Measurements from ENCODE around the gene LHB.
"Not testable (repeated sequence)": the region's sequence is repeated elsewhere in the genome, so short reads cannot be mapped to it uniquely, and the experiment has no call there.

LHB gene

DNA sequence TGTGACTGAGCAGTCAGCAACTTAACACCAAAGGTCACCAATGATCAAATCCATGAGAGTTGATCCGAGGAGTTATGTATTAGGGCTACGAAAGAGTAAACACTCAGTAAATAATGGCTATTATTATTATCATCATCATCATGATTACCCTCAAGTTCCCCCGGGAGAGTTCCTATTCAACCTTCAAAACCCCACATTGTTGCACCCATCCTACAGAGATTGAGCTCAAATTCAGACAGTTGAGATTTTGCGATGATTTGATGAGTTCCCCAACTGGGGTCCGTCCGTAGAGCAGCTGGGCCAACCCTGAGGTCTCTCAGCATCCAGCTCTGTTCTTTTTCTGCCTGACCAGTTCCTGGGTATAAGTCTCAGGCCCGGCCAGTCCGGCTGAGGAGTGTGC lies 21.2 kb upstream of the LHB start:
- not testable (repeated sequence) for DNase-seq (ENCODE audit: low read depth in 2 of 2)

DNA sequence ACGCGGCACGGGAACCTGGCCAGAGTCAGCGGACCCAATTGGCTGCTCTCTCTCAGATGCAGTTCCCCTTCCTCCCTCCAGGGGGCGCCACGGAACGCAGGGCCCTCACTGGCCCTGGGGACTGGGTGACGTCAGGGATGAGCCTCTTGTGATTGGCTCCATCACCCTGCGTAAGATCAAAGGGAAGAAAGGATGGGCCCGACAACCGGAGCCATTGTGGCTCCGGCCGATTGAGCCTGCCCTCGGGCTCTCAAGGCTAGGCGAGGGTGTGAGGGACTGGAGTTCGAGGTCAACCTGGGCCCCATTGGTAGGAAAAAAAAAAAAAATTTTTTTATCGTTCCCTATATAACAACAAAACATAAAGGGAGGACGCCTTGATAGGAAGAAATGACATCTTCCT lies 19.9 kb upstream of the LHB start, which contains the start of gene CGB1:
TSS of gene CGB1 (minus strand) at position 81 of the 400 bp plus-strand sequence. CDS start 184 bp downstream, outside the sequence.
- not testable (repeated sequence) for DNase-seq (ENCODE audit: low read depth in 2 of 2)

DNA sequence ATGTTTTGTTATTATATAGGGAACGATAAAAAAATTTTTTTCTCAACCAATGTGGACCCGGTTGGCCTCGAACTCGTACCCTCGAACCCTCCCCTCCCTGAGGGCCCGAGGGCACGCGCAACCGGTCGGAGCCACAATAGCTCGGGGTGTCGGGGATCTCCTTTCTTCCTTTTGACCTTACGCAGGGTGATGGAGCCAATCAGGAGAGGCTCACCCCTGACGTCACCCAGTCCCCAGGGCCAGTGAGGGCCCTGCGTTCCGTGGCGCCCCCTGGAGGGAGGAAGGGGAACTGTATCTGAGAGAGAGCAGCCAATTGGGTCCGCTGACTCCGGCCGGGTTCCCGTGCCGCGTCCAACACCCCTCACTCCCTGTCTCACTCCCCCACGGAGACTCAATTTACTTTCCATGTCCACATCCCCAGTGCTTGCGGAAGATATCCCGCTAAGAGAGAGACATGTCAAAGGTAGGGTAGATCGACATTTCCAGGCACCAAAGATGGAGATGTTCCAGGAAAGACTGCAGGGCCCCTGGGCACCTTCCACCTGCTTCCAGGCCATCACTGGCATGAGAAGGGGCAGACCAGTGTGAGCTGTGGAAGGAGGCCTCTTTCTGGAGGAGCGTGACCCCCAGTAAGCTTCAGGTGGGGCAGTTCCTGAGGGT lies 14.9 kb upstream of the LHB start, which contains the start of gene CGB2:
TSS of gene CGB2 (plus strand) at position 249 of the 660 bp plus-strand sequence. CDS start at position 455, 206 bp downstream.
- peak; percentile 28 to 32 for DNase-seq (ENCODE audit: low read depth in 2 of 2)

GRCh38 chr19:49030323-49030722 lies 13.4 kb upstream of the LHB start:
- not testable (repeated sequence) for DNase-seq (ENCODE audit: low read depth in 2 of 2)

GRCh38 chr19:49029749-49030148 lies 12.9 kb upstream of the LHB start:
- not testable (repeated sequence) for DNase-seq (ENCODE audit: low read depth in 2 of 2)

DNA sequence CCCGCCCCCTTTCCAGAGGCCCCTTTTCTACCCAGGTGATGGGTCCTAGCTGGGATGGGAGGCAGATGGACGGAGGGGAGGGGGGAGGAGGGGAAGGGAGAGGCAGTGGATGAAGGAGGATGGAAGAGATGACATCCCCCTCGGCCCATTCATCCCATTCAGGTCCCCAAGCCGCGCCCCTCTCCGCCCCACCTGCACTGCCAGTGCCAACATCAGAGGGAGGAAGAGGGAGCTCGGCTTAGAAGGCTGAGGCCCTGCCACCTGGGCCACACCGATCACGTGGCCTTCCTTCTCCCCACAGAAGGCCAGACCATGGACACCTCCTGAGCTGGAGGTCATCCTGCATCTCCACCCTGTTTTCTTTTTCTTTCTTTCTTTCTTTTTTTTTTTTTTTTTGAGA lies 11.8 kb upstream of the LHB start:
- DNase-seq (ENCODE audit: low read depth in 2 of 2): not testable (repeated sequence)

DNA sequence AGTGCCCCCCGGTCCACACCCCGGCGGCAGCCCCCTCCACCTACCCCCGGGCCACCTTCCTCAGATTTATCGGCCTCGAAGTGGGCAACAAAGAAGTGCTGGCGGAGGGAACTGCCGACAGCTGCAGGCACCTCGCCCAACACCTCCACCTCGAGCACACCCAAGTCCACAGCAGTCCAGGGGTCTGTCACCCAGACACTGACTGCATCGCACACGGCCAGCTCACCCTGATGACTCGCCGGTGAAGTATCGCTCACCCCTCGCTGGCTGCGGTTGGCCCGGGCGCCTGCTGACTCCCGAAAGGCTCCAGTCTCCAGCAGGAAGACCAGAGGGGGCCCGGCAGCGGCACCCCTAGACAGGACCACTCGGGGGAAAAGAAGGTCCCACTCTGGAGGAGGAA lies 8.7 kb upstream of the LHB start:
- DNase-seq (ENCODE audit: low read depth in 2 of 2): not testable (repeated sequence)

DNA sequence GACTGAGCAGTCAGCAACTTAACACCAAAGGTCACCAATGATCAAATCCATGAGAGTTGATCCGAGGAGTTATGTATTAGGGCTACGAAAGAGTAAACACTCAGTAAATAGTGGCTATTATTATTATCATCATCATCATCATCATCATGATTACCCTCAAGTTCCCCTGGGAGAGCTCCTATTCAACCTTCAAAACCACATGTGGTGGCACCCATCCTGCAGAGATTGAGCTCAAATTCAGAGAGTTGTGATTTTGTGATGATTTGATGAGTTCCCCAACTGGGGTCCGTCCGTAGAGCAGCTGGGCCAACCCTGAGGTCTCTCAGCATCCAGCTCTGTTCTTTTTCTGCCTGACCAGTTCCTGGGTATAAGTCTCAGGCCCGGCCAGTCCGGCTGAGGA lies 8.2 kb upstream of the LHB start:
- DNase-seq (ENCODE audit: low read depth in 2 of 2): not testable (repeated sequence)

DNA sequence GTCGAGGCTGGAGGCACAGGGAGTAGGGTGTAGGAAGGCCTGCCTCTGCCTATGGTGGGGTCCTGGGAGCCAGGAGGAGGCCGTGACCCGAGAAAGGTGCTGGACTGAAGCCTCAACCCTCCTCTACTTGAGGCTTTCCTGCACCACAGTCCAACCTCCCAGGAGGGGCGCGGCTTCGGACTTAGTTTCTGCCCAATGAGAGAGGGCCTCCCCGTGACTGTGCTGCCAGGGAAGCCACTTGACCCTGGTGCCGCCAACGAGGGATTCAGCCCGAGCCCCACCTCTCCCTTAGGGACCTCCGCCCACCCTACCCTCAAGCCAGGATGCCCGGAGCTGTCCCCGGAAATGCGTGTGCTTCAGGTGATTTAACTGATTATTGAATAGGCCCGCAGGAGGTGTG lies 7.3 kb upstream of the LHB start, which contains the start of gene CGB3:
TSS of gene CGB3 (minus strand) at position 101 of the 400 bp plus-strand sequence. CDS start 362 bp downstream, outside the sequence.
- DNase-seq (ENCODE audit: low read depth in 2 of 2): not testable (repeated sequence)

- DNase-seq (ENCODE audit: low read depth in 2 of 2): no peak
Measured at GRCh38 chr19:49022116-49022515, 5.2 kb upstream of the LHB start.

GRCh38 chr19:49020931-49021895 lies 4.3 kb upstream of the LHB start:
- DNase-seq (ENCODE audit: low read depth in 2 of 2): no peak

DNA sequence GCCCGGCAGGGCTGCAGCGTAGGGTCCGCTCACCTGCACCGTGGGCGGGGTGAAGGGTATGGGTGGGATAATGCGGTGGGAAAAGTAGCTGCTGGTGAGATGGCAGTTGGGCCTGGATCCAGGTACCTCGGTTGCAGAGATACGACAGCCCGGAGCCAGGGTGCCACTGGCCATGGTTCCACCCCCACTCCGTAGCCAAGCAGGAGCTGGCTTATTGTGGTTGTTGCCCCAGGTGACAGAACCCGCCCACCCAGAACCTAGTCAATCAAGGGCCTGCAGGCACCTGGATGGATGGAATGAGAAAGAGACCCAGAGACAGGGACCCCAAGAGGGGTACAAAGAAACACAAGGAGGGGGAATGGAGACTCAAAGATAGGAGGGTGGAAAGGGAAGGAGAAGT lies 3.5 kb upstream of the LHB start:
- no peak for DNase-seq (ENCODE audit: low read depth in 2 of 2)

DNA sequence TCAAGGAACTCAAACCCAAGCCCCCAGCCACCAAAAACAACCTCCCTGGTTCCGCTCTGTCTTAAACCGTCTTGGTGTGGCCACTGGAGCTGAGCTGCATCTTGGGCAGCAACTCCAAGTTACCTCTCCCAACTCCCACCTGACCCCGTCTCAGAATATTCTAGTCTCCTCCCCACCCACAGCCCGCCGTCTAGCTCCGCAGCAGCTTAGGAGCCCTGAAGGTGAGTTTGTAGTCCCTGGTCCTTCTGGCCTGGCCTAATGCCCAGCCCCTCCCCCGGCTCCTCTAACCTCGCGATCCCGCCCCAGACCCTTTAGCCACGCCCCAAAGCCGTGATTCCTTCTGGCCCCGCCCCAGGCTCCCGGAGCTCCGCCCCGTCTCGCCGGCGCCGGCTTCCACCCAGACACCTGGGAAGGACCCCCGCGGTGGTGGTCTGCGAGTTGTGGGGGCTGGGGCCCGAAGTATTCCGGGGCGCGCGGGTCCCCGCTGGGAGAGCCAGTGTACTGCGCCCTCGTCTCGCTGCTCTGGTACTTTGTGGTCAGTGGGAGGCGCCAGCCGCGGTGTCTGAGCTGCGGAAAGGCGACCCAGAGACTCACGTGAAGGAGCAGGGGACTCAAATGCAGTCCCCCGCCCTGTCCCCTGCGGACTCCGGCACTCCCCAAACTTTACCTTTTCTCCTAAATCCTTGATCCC lies 2.5 kb upstream of the LHB start:
- peak; percentile 31 to 36 for DNase-seq (ENCODE audit: low read depth in 2 of 2)

GRCh38 chr19:49018388-49019241 lies 1.7 kb upstream of the LHB start:
- DNase-seq (ENCODE audit: low read depth in 2 of 2): not testable (repeated sequence)

DNA sequence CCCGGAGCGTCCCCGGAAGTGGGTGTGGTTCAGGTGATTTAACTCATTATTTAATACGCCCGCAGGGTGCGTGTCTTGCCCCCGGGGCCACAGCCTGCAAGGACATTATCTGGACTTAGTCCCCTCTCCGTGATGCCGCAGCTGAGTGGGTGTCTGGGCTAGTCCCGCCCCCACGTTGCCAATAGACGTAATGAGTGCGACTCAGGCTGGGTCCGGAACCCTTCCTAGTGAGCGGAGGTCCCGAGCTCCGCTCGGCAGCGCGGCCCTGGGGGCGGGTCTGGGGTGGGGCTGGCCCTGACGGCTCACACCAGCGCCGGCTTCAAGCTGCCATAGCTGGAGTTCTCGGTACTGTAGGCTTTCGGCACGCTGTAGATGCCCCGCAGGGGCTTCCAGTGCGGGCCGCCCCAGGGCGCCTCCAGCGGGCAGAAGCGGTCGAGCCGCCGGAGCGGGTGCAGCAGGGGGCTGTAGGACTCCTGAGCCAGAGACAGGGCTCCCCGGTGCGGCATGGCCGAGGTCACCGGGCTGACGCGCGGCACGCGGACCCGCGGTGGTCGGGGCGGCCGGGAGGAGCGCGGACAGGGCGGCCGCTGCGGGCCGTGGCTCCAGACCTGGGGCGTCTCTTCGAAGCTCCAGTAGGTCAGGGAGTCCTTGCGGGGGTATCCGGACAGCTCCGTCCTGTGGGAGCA lies 918 bp upstream of the LHB start:
- peak in 1 of 2 donors; percentile 20 for DNase-seq (ENCODE audit: low read depth in 2 of 2)

DNA sequence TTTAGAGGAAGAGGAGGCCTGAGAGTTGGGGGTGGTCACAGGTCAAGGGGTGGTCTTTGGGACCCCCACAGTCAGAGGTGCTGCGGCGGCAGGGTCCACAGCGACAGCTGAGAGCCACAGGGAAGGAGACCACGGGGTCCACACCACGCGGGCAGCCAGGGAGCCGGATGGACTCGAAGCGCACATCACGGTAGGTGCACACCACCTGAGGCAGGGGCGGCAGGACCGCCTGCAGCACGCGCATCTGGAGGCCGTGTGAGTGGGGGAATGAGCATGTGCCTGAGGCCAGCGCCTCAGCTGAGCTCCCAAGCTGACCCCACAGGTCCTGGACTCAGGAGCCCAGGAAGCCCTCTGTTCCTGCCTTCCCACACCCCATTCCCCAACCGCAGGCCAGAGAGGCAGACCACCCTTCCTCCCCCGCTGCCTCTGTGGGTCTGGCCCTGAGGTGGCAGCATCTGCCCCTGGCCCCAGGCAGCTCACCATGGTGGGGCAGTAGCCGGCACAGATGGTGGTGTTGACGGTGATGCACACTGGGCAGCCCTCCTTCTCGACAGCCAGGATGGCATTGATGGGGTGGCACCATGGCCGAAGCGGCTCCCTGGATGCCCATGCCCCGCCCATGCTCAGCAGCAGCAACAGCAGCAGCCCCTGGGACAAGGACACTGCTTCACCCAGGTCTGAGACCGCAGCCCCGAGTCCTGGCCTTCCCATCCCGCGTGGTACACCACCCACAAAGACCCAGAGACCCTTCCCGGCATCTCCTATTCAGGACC lies 638 bp downstream of the LHB start:
- no peak for DNase-seq (ENCODE audit: low read depth in 2 of 2)

GRCh38 chr19:49014870-49015255 lies 2.0 kb downstream of the LHB start:
- DNase-seq (ENCODE audit: low read depth in 2 of 2): no peak

GRCh38 chr19:49014123-49014869 lies 2.6 kb downstream of the LHB start:
- DNase-seq (ENCODE audit: low read depth in 2 of 2): no peak

GRCh38 chr19:49011194-49011593 lies 5.7 kb downstream of the LHB start:
- DNase-seq (ENCODE audit: low read depth in 2 of 2): no peak

Measured in activated CD8-positive, alpha-beta memory T cell treated with anti-CD3 and anti-CD28 coated beads for 4 hours (primary cell).